Ovary (tissue), 9 donors: ENCODE data around the gene PLCG1. TPM values are rescaled to one million over a fixed set of nuclear protein-coding genes. Genes with fewer than 3 reads are reported as not detected.

ENCODE experiments used
- DNase-seq, 5 donors: peaks; one replicate each; pipeline ENCODE4 v3.0.0-alpha.2; 2019 to 2020
- H3K27ac ChIP-seq, 2 donors: fragments of 200-600 bp; one replicate each; pipeline versions ENCODE4 v1.5.1 to v1.8.0; 2019 to 2022
- H3K27me3 ChIP-seq: fragments of 200-600 bp; one replicate; pipeline ENCODE4 v1.8.0; 2022
- H3K36me3 ChIP-seq: fragments of 200-600 bp; sonication (generic); one replicate; pipeline ENCODE4 v1.5.1; 2019
- H3K4me1 ChIP-seq: one replicate; pipeline ENCODE4 v1.8.1; 2013; ENCODE audit warnings: mild to moderate bottlenecking, moderate library complexity; ENCODE audit not compliant: insufficient read depth
- H3K4me3 ChIP-seq: fragments of 200-600 bp; sonication (generic); one replicate; pipeline ENCODE4 v1.5.1; 2017
- H3K9me3 ChIP-seq, 2 donors: fragments of 200-600 bp in 1 of 2; sonication (generic) in 1 of 2; one replicate each; pipeline versions ENCODE4 v1.5.1 to v1.8.1; 2013 to 2019; ENCODE audit warnings: mild to moderate bottlenecking in 1 of 2, moderate library complexity in 1 of 2
- EP300 ChIP-seq: sonication (generic); formaldehyde crosslinking; IDR thresholded peaks from one replicate; pipeline ENCODE4 v1.6.1; 2017; ENCODE audit warnings: antibody characterized with exemption
- POLR2A ChIP-seq: fragments of 450-650 bp; IDR thresholded peaks from one replicate; pipeline ENCODE4 v1.6.1; 2017; ENCODE audit warnings: antibody characterized with exemption, mild to moderate bottlenecking, moderate library complexity
- WGBS, 3 donors: extraction: QIAGEN DNeasy Blood & Tissue Kit in 1 of 3; methylation state at CpG; one replicate each; pipeline versions ENCODE4 v1.1.5 to v1.1.7; 2013 to 2017; 5-methylcytosine and 5-hydroxymethylcytosine counted together
- intact Hi-C, 4 donors: fragments of 100-400 bp; cut with DNase I; formaldehyde crosslinking; loops; one replicate each; pipeline versions ENCODE4 v1.11.0 to v1.15.1; 2022 to 2023
- polyA plus RNA-seq, 2 donors: library from polyadenylated mRNA; stranded (reverse); fragments of 200-250 nt in 1 of 2; fragments of 350-450 nt in 1 of 2; fragmentation: Illumina TruSeq in 1 of 2; extraction: RNeasy Lipid Tissue Mini Kit (QIAGEN cat#74804) in 1 of 2; gene quantifications; one replicate each; pipeline ENCODE4 v1.2.3, GENCODE V29; 2013 to 2014
- total RNA-seq, 7 donors: library from RNA; depleted of rRNA in 2 of 7; stranded (reverse); fragments of >200 nt in 2 of 7; fragmentation: NEBNext Ultra II Directional in 3 of 7; extraction: Animal tissue kit (Norgen Biotek cat#: 25700) in 3 of 7; gene quantifications; one replicate each; pipeline versions ENCODE4 v1.1.0 to v1.2.4, GENCODE V29; 2016 to 2023
- TF ChIP-seq, protein P1 (sequence below), 3 donors: fragments of 450-650 bp in 2 of 3; fragments of 200-600 bp in 1 of 3; IDR thresholded peaks; one replicate each; pipeline versions ENCODE4 v1.5.1 to v1.8.0; 2016 to 2022; ENCODE audit warnings: antibody characterized with exemption in 3 of 3, mild to moderate bottlenecking in 1 of 3
- donor health status: DM: no; HTN: no; CAD: no; lungs with moderate emphysema.
- donor health status: DM: no; HTN: no; CAD: no.
- donor health status: Bipolar disorder and iron deficiency.
- donor health status: DM: yes; HTN: yes; CAD: no.
- donor health status: DM: no; HTN: no; CAD: no.
- donor health status: DM: yes; HTN: yes; CAD: no.

PLCG1 gene
- total and polyA plus RNA-seq, 9 donors: 56.1 to 158 (median 101) TPM

DNA sequence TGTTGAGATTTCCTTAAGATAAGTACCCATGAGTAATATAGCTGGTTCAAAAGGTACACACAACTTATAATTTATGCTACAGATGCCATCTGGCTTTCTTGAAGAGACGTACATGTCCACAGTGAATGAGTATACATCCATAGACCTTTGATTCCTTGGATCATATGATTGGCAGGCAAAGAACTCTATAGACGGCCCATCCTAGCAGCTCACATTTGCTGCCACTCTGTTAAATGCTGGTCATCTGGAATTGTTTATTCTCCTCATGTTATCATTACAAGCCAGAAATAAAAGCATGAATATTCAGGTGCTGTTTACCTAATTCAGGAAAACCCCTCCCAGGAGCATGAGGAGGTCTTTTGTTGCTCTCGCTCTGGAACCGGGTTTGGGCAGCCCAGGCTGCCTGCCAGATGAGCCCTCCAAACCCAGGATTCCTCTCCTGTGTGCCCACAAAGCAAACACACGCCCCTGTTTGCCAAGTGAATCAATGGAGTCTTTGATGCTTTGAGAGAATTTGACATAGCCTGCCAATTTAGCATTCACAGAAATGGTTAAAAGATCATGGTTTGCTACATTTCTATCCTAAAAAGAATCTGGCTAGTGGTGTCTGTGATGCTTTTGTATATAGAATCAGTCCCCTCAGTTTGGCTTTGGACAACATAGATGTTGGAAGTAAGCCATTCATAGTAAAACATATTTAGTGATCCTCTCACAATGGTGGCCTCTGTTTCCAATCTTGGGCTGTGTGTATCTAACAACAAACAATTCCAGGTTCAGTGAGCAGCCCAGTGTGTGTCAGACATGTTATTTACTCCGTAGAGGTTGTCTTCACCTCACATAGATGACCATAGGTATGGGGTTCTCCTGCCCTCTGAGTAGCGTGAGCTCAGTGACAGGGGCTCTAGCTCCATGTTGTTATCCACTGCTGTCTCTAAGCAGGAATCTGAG is 17.5 kb upstream of the PLCG1 start:
- Histone ChIP-seq H3K36me3 (no peaks in the 10 kb centered on the region), H3K27ac (no peak overlapping the region), H3K4me1 (no peaks in the 10 kb centered on the region), H3K9me3 (no peaks in the 10 kb centered on the region), H3K27me3 (no peaks in the 10 kb centered on the region), H3K4me3 (no peak overlapping the region)
- intact Hi-C loops: no loop called here
- 86 to 87% (median 87%) methylated on average over 7 of the region's 7 CpGs for WGBS, 3 donors
- no peak for DNase-seq
- TF ChIP-seq, protein P1, sequence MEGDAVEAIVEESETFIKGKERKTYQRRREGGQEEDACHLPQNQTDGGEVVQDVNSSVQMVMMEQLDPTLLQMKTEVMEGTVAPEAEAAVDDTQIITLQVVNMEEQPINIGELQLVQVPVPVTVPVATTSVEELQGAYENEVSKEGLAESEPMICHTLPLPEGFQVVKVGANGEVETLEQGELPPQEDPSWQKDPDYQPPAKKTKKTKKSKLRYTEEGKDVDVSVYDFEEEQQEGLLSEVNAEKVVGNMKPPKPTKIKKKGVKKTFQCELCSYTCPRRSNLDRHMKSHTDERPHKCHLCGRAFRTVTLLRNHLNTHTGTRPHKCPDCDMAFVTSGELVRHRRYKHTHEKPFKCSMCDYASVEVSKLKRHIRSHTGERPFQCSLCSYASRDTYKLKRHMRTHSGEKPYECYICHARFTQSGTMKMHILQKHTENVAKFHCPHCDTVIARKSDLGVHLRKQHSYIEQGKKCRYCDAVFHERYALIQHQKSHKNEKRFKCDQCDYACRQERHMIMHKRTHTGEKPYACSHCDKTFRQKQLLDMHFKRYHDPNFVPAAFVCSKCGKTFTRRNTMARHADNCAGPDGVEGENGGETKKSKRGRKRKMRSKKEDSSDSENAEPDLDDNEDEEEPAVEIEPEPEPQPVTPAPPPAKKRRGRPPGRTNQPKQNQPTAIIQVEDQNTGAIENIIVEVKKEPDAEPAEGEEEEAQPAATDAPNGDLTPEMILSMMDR (IDR thresholded peaks at IDR 0.05): no peak
- TF ChIP-seq POLR2A (no peak), EP300 (no peak)

DNA sequence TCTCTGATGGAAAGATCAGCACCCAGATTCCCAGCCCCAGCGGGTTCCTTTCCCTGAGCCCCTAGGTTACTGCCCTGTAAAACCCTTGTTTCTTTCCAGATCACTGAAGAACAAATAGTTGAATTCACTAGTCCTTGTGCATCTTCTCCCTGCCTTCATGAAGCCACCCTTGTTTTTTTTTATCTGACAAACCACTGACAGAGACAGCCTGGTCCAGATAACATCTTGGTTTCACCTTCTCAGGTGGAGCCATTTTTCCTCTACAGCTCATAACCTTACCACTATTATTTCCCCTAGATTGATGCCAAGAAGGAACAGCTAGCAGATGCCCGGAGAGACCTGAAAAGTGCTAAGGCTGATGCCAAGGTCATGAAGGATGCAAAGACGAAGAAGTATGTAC is 15.9 kb upstream of the PLCG1 start:
- no peaks in the 10 kb centered on the region for H3K36me3 ChIP-seq
- no peaks in the 10 kb centered on the region for H3K9me3 ChIP-seq
- WGBS, 3 donors: 82 to 97% (median 92%) methylated on average over 3 of the region's 3 CpGs

DNA sequence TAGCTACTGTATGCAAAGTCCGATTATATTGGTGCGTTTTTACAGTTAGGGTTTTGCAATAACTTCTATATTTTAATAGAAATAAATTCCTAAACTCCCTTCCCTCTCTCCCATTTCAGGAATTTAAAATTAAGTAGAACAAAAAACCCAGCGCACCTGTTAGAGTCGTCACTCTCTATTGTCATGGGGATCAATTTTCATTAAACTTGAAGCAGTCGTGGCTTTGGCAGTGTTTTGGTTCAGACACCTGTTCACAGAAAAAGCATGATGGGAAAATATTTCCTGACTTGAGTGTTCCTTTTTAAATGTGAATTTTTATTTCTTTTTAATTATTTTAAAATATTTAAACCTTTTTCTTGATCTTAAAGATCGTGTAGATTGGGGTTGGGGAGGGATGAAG is 13.7 kb upstream of the PLCG1 start:
- DNase-seq: no peak
- Histone ChIP-seq H3K36me3 (no peaks in the 10 kb centered on the region), H3K4me1 (peaks cover 2% of the 10 kb centered on the region), H3K27ac (no peak overlapping the region), H3K27me3 (no peaks in the 10 kb centered on the region), H3K4me3 (no peak overlapping the region), H3K9me3 (no peaks in the 10 kb centered on the region)
- intact Hi-C loops: no loop called here
- TF ChIP-seq POLR2A (no peak), EP300 (no peak)
- TF ChIP-seq, protein P1 (IDR thresholded peaks at IDR 0.05): no peak
- WGBS, 3 donors: 79 to 85% (median 82%) methylated on average over 6 of the region's 6 CpGs

More for the DNA sequence above, 15.9 kb upstream of the PLCG1 start:
- H3K4me1 ChIP-seq: no peaks in the 10 kb centered on the region
- DNase-seq: no peak
- no peak overlapping the region for H3K27ac ChIP-seq
- intact Hi-C loops: no loop called here
- no peaks in the 10 kb centered on the region for H3K27me3 ChIP-seq
- H3K4me3 ChIP-seq: no peak overlapping the region
- TF ChIP-seq, protein P1 (IDR thresholded peaks at IDR 0.05): no peak
- TF ChIP-seq POLR2A (no peak), EP300 (no peak)

DNA sequence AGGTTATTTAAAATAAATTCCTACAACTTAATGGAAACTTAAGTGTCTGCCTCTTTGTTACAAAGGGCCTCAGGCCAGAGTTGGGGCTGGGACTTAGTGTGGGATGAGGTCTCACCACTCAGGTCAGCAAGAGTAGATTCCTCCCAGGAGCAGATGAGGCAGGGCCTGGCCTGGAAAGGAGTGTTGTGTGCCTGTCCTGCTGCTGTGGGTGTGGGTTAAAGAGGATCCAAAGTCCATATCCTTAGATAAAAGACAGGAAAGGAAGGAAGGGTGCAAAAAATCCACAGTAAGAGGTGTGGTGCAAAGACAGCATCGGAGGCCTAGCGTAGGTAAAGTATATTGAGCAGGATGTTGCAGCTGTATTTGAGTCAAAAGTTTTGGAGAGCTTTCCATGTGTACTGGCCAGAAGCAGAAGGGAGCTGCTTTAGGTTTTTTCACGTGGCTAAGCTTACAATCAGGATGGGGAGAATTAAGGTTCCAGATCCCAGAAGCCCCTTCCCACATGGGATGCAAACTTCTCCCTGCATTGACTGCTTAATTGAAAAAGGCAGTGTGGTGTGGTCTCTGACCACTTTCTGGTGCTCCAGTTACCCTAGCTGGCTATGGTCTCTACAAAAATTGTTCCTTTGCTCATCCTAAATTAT is 12.8 kb upstream of the PLCG1 start:
- DNase-seq: no peak
- Histone ChIP-seq H3K27ac (no peak overlapping the region), H3K27me3 (no peaks in the 10 kb centered on the region), H3K4me3 (no peak overlapping the region), H3K4me1 (peaks cover 2% of the 10 kb centered on the region), H3K9me3 (no peaks in the 10 kb centered on the region), H3K36me3 (no peaks in the 10 kb centered on the region)
- intact Hi-C loops: no loop called here
- no peak for TF ChIP-seq EP300
- no peak for TF ChIP-seq POLR2A
- TF ChIP-seq, protein P1 (IDR thresholded peaks at IDR 0.05): no peak
- WGBS, 3 donors: 84 to 88% (median 87%) methylated on average over 3 of the region's 3 CpGs
